Measurements from ENCODE around the gene MAL.

GRCh38 chr2:95027369-95027720 lies 1.8 kb downstream of the MAL start:
- TF ChIP-seq, protein P1, sequence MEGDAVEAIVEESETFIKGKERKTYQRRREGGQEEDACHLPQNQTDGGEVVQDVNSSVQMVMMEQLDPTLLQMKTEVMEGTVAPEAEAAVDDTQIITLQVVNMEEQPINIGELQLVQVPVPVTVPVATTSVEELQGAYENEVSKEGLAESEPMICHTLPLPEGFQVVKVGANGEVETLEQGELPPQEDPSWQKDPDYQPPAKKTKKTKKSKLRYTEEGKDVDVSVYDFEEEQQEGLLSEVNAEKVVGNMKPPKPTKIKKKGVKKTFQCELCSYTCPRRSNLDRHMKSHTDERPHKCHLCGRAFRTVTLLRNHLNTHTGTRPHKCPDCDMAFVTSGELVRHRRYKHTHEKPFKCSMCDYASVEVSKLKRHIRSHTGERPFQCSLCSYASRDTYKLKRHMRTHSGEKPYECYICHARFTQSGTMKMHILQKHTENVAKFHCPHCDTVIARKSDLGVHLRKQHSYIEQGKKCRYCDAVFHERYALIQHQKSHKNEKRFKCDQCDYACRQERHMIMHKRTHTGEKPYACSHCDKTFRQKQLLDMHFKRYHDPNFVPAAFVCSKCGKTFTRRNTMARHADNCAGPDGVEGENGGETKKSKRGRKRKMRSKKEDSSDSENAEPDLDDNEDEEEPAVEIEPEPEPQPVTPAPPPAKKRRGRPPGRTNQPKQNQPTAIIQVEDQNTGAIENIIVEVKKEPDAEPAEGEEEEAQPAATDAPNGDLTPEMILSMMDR (IDR thresholded peaks at IDR 0.05; ENCODE audit: insufficient read depth, low read length): no peak
- TF ChIP-seq POLR2AphosphoS5 (IDR thresholded peaks at IDR 0.05; ENCODE audit: low read depth) (no peak), REST (IDR thresholded peaks at IDR 0.05; ENCODE audit: insufficient replicate concordance, low read depth) (no peak)

All from HL-60 (cell line).